ENCODE data around the gene BDKRB2.

The BDKRB2 gene

DNA sequence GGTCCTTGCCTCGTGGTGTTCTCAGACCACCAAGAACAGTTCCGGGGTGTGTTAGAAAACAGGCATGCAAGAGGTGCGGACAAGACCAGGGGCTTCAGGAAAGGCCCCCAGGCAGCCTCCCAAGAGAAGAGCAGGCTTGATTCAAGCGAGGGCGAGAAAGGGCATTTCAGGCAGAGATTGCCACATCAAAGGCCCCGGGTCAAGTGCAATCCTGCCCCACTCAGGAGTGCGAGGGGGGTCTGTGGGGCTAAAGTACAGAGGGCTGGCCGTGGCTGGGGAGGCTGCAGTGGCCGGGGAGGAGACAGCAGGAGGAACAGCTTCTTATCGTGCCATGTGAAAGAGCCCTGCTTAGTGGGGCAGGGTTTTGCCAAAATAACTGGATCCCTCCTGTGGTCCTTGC is 2.7 kb upstream of the BDKRB2 start:
- no peak for FAIRE-seq

DNA sequence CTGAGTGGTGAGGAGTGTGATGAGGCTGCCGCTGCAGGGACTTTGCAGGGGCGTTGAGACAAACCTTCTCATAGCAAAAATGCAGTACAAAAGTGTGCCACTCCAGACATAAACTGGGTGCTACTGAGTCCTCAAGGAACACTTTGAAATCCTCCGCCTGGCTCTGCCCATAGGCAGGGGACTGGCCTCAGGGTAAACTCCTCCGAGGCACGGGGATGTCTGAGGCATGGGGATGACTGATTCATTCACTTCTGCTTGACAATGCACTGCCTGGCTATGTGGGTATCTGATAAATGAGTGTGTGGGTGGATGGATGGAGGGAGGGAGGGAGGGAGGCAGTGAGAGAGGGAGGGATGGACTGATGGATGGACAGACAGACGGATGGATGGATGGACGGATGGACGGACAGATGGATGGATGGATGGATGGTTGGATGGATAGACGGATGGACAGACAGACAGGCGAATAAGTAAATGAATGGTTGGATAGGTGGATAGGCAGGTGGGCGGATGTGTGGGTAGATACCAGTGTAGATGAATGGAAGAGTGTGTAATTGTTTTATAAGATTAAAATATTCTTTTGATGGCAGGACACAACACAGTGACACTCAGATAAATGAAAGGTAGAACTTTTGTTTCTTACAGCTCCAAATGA is 2.1 kb upstream of the BDKRB2 start:
- FAIRE-seq = no peak

DNA sequence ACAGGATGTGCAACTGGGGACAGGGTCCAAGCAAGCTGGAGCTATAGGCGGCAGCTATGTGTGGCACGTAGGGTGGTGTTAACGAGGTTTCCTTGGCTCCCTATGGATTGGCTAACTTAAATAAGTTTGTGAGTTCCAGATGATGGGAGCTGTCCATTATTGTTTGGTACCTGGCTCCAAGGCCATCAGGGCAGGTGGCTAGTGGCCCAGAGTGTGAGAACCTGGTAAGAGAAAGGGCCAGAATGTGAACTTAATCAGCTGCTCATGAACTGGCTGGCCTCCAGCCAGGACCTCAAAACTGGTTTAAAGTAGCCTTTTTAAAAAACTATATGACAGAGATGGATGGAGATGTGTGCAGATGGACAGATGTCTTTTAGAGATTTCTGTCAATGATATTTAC is 1.5 kb upstream of the BDKRB2 start:
- no peak for FAIRE-seq

DNA sequence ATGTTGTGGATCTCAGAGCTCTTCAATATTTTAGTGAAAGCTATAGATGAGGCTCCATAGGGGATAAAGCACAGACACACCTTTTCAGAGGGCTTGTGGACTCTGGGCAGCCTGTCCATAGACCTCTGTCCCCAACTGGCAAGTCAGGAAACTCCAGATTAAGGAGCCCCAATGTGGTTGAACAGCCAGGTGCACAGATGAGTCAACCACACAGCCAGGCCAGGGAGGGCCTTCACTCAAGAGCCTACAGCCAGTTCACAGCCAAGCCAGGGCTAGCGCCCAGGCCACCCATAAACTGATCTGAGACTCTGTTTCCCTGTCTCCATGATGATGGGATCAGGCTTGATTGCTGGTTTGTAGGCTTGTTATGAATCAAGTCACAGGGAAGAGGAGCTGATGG is 1.0 kb upstream of the BDKRB2 start:
- no peak for FAIRE-seq

DNA sequence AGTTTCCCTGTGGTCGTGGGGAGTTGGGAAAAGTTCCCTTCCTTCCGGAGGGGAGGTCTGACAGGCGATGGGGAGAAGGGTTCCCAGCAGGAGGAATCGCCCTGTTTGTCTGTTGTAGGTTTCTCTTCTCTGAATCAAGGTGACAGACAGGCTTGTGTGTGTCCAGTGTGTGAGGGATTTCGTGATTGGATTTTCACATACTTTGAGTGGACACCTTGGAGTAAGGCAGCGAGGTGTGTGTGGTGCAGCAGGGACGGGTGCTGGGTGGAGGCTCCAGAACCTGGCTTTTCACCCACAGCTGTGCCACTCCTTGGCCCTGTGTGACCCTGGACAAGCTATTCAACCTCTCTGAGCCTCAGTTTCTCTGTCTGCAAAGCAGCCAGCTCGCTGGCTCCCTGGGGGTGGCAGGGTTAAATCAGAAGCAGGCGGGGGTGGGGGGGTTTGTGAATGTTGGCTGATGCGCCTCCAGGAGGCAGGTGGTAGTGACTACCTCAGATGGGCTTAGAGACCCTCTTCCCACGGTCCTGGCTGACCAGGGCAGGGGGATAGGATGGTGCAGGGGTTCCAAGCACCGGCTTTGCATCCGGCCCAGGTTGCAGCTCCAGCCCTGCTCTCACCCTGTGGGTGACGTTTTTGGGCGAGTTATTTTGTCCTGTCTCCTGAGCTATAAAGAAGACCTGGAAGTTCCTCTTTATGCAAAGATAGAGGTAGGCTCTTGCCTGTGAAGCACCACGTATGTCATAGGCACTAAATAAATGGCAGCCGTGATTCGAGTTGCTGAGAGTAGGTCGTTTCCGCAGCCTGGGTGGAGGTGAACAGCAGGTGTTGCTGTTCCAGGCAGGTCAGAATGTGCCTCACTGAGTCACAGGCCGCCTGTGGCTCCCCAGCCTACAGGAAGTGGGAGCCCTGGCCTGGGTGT is 679 bp downstream of the BDKRB2 start:
- FAIRE-seq = no peak

DNA sequence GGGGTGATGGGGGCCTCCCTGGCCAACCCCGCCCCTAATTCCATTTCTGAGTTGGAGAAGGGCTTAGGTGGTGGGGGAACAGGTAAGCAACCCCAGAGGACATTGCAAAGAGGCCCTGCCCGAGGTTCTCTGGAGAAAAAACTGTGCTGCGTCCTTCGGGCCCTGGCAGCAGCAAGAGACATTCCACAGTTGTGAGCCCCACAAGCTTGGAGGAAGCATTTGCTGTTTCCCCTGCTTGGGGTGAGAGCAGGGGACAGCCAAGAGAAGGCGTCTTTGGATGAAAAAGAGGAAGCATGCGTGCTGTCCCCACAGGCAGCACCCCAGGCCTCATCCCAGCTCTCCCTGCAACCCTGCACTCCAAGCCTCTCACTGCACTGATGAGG is 1.3 kb downstream of the BDKRB2 start:
- no peak for FAIRE-seq

DNA sequence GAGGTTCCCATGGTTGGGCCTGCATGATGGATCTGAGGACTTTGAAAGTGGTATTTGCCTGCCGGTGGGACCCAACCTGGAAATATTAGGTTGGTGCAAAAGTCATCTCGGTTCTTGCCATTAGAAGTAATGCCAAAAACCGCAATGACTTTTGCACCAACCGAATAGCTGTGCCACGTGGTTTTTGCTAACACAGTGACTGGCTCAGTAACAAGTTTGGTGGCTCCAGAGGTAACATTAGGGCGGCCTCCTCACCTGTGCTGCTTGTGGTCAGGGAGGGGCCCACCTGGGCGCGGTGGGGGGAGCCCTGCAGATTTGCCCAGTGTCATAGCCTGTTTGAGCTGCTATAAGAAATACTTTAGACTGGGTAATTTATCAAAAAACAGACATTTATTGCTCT is 1.8 kb downstream of the BDKRB2 start:
- no peak for FAIRE-seq

DNA sequence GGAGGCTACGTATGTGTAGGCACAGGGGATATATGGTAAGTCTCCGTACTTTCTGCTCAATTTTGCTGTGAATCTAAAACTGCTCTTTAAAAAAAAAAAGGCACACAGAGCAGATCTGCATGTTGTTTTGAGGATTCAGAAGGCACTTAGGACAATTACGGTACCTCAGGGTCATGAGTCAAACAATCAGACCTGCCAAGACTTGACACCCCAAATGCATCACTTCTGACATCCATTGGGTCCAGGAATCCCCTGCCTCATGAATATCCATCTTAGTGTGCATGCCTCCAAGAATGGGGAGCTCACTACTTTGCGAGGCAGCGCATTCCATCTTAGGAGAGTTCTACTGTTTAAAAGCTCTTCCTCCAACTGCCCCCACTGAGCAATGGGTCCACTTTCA is 3.0 kb downstream of the BDKRB2 start:
- FAIRE-seq = no peak

DNA sequence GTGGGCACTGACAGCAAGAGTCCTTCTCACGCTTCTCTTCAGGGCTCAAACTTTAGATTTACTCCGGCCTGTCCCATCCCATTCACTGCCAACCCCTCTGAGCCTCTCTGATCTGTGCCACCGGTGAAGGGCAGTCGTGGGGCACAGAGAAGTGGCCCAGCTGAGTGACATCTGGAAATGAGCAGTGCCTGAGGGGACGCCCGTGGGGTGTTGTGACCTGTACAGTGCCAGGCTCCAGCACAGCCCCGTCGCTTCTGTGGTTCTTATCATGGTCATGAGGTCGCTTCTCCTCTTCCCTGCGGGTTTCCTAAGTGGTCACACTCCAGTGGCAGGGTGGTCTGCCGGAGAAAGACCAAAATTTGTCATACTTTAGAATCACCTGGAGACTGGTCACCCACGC is 4.1 kb downstream of the BDKRB2 start:
- no peak for FAIRE-seq

DNA sequence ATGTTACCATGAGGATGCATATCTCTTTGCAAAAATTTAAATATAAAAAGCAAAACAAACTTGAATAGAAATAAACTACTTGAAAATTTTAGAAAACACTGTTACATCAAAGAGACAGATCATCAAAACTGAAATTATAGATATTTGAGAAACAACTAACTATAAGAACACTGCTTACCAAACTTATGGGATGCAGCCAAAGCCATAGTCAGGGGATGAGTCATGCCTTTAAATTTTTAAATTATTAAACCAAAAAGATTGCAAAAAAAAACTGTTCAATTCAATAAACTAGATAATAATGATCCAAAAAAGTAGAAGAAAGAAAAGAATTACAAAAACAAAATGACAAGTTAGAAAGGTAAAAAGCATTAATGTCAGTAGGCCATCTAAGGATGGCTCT is 7.5 kb downstream of the BDKRB2 start:
- no peak for FAIRE-seq

DNA sequence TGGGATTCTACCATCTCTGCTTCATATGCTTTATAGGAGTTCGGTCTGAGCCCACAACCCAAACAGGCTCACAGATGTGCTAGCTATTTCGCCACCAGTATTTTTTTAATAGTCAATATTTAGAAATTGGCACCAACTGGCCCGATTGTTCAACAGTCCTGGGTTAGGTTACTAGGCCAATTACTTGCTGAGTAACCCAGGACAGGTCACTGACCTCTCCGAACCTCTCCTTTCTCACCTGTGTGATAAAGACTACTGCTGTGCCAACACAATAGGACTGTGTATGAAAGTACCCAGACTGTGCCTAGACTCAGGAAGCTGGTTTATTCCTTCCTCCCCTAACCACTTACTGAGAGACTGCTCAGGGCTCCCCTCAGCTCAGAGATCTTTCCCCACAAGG is 8.3 kb downstream of the BDKRB2 start:
- no peak for FAIRE-seq

DNA sequence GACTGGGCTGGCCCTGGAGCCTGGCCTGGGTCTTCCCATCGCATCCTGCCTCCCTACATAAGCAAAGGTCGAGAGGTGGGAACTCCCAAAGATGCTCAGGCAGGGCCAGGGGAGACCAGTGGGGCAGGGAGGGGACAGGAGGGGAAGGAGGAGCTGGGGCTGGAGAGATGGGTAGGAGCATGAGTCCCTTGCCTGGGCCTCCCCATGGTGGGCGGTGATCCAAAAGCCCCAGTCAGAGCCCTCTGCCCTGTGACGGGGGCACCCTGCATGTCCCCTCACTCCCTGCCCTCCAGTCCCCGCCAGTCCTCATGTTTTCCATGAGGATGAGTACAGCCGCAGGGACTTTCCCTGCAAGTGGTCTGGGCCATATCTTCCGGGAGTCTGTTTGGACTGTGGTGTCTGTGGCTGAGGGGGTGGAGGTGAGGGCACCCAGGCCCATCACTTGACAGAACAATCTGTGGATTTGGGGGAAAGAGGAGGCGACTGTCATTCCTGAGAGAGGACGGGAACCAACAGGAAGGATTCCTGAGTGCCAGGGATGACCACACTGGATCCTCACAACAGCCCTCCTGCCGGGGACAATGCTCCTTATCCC is 9.3 kb downstream of the BDKRB2 start:
- FAIRE-seq = no peak

DNA sequence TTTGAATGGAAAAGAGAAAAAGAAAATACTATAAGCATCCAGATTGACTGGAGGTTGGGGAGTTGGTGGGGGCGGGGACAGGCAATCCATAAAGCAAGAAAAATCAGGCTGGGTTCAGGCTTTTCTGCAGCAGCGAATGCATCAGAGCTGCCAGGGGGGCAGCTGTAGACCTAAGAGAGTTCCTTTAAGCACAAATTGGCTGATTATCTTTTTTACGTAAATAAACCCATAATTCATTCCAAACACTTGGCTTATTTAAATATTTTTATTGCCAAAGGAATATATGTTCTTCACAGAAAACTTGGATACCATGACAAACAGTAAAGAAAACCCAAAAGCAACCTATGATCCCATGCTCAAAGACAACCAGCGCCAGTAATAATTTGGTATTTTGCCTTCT is 10.2 kb downstream of the BDKRB2 start:
- no peak for FAIRE-seq

DNA sequence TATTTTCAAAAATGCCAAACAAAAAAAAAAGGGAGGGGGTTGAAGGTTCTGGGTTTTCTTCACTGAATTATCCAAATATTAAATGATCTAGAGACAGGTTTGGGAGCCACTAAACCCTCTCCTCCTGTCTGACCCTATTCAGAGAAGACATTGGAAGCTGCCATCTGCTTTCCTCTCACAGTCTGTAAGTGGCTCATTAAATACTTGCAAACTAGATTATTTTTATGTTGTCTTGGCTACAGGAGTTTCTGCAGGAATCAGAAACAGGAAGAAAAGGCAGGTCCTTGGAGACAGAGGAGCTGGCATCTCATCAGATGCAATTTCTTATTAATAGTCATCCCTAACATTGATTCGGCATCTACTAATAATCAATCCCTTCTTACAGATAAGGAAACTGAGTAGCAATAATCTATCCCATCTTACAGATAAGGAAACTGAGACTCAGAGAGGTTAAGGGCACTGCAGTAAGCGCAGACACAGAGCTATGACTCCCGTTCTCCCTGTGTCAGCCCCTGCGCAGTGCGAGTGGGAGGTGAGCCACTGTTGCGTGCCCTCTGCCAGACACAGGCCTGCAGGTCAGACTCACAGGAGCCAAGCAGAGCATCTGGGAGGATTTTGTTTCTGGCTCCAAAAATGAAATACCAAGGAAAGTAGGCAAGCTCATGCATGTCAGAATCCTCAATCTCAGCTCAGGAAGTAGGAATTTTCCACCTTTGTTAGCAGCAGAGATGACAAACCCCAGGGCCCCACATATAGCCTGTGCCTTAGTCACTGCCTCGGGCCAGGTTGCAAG is 11.0 kb downstream of the BDKRB2 start:
- FAIRE-seq = no peak

DNA sequence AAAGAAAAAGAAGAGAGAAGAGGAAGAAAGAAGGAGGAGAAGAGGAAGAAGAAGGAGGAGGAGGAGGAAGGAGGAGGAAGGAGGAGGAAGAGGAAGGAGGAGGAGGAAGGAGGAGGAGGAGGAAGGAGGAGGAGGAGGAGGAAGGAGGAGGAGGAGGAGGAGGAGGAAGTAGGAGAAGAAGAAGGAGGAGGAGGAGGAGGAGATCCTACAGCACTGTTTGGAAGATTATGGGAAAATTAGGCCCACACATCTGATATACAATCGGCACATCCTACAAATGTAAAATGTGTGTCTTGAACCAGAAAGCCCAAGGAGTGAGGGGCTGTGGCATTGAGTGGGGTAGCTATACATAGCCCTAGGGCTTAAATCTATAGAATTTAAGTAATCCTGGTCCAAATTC is 12.0 kb downstream of the BDKRB2 start:
- no peak for FAIRE-seq

DNA sequence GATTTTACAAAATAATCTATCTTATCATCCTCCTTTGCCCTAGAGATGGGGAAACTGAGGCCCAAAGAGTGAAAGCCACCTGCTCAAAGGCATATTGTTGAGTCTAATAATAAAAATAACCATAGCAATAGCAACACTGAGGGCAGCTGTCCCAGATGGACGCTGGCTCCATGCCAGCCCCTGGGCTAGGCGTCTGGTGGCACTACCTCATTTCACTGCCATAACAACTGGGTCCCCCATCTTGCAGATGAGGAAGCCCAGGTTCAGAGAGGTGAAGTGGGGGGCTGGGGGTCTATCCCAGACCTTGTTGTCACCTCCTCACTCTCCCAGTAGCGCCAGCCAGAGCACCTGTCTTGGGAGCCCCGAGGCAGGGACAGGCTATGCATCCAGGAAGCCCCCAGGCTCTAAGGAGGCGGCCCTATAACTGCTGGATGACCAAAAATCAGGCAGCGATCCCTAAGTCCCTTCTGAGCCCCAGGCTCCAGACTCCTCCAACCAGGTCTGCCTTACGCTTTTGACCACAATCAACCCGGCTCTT is 12.8 kb downstream of the BDKRB2 start:
- no peak for FAIRE-seq

DNA sequence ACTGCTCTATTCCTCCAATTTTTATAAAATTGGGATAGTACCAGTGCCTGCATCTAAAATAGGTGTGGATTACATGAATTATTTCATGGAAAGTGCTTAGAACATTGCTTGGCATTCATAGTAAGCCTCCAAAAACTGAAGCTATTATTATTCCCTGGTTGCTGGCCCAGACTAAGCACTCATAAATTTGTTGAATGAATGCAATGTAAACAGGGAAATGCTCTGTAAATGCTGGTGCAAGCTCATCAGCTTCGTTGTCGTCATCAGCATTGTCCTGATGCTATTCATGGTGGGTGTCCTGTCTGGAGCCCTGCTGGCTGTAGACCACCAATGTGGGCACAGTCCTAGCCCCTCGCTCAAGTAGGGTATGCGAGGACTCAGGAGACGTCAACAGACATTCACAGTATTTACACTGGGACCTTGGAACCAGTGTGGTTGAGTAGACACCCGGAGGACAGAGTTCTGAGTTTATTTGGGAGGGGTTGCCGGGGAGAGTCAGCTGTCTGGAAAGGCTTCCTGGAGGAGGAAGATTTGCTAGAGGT is 16.5 kb downstream of the BDKRB2 start:
- no peak for FAIRE-seq

DNA sequence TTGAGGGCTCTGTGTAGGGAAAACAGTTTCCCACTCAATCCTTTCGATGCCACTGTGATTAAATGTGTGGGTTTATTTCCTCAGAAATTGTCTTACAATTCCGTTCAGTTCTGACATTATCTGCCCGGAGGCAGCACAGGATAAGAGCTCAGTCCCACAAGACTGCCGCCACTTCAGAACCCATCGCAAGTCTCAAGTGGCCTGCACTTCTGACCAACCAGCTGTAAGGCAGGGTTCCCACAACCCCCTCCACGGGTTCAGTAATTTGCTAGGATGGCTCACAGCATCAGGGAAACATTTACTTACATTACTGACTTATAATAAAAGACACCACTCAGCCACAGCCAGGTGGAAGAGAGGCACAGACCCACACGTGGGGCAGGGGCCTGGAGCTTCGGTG is 17.2 kb downstream of the BDKRB2 start:
- FAIRE-seq = no peak

DNA sequence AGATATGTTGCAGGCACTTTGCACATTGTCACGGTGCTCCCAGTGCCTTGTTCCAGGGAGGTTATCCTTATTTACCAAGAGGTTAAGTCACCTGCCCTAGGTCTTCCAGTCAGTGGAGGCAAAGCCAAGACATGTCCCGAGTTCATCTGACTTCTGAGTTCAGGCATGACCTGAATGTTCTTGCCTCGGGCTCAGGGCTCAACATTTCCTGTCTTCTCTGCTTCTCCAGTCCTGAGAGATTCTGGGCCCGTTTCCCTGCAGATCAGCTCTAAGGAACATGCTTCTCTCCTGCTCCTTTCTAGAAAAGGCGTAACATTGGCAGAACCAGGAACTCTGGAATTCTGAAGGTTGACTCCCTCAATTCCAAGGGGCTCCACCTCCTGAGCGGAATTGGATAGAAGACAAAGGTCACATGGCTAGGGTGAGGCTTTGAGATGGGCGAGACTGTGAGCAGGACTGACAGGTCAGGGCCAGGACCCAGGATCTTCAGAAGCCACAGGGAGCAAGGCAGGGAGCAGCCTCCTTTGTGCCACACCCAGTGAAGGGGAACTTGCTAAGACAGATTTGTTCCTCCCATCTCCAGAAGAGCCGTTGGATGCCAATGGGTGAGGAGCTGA is 19.9 kb downstream of the BDKRB2 start:
- no peak for FAIRE-seq

DNA sequence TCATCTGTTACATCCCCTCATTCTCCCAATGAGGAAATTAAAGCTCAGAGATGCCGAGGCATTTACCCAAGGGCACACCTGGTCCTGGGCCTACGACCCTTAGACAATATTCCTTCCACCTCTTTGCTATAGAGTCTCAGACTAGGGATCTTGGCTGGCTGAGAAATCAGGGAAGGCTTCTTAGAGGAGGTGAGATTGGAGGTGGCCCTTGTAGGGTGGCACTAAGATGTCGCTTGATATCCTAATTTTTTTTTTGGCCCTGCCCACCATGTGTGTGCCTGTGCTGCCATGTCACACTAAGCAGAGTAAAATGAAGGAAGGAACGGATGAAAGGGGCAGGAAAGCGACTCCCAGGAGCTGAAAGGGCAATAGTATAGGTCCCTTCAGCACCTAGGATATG is 20.6 kb downstream of the BDKRB2 start:
- no peak for FAIRE-seq

DNA sequence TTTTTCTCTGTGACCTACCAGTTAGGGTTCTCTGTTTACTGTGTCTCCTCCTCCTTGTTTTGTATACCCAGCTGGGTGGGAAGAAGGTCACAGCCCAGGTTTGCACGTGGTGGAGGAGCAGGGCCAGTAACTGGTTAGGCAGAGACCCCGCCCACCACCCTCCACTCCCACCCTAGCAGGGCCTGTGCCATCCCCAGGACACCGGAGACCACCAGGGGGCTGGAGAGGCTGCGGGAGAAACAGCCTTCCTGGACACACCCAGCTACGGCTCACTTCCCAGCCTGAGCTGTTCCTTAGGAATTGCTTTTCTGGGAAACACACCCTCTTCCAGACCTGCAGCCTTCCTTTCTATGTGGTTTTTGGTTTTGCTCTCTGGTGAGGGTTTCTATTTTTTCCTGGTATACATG is 21.1 kb downstream of the BDKRB2 start:
- FAIRE-seq = no peak

DNA sequence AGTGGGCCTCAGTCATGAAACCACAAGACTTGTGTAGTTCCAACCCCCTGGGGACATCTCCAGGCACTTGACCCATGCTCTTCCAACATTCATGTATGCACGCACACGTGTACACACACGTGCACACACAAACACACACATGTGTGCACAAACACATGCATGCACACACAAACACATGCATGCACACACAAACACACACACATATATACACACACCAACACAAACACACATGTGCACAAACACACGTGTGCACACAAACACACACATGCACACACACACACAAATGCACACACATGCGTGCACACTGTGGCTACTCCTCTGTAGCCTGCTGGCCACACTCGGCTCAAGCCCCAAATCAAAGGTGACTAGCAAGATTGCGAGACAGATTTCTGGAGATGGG is 22.8 kb downstream of the BDKRB2 start:
- no peak for FAIRE-seq

Data from G401.6 (cell line).